ENCODE data around the gene UNC93B1. TPM values are rescaled to one million over a fixed set of nuclear protein-coding genes. Genes with fewer than 3 reads are reported as not detected.

The UNC93B1 gene
- total RNA-seq, 1 donor: 17.2 TPM

DNA sequence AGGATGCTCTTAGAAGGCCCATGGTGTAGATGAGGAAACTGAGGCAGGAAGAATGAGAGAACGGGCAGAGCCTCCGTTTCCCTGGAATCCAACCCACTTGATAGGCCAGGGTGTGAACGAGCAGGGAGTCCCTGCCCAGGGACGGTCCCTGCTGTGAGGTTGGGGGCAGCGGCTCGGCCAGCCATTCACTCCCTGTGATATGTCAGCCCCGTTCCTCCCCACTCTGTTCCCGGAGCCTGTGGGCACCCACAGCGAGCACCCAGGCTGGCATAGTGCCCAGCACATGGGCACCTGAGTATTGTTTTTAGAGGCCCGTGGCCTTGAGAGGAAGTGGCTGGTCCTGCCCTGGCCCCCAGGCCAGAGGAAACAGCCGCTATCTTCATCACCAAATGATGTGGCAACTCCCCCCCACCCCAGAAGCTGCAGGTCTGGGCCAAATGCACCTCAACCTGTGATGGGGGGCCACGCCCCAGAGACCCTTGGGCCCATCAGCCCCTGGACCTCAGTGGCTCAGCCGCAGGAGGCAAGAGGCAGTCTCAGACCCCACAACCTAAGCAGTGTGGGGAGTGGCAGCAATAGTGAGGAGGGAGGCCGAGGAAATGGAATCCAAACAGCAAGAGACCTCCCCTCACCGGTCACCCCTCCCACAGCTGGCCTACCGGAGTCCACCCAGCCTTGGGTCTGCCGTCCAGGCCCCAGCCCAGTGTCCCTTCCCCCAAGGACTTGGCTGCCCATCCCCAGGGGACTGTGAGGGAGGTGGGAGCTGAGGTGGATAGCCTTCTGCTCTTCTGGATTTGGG lies 8.3 kb upstream of the UNC93B1 start:
- TF ChIP-seq, protein P1, sequence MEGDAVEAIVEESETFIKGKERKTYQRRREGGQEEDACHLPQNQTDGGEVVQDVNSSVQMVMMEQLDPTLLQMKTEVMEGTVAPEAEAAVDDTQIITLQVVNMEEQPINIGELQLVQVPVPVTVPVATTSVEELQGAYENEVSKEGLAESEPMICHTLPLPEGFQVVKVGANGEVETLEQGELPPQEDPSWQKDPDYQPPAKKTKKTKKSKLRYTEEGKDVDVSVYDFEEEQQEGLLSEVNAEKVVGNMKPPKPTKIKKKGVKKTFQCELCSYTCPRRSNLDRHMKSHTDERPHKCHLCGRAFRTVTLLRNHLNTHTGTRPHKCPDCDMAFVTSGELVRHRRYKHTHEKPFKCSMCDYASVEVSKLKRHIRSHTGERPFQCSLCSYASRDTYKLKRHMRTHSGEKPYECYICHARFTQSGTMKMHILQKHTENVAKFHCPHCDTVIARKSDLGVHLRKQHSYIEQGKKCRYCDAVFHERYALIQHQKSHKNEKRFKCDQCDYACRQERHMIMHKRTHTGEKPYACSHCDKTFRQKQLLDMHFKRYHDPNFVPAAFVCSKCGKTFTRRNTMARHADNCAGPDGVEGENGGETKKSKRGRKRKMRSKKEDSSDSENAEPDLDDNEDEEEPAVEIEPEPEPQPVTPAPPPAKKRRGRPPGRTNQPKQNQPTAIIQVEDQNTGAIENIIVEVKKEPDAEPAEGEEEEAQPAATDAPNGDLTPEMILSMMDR (IDR thresholded peaks at IDR 0.05; ENCODE audit: insufficient read depth, low read length): no peak
- no peak overlapping the region for H3K4me3 ChIP-seq (ENCODE audit: low read depth, low read length)
- no peak for DNase-seq (ENCODE audit: low read depth)

DNA sequence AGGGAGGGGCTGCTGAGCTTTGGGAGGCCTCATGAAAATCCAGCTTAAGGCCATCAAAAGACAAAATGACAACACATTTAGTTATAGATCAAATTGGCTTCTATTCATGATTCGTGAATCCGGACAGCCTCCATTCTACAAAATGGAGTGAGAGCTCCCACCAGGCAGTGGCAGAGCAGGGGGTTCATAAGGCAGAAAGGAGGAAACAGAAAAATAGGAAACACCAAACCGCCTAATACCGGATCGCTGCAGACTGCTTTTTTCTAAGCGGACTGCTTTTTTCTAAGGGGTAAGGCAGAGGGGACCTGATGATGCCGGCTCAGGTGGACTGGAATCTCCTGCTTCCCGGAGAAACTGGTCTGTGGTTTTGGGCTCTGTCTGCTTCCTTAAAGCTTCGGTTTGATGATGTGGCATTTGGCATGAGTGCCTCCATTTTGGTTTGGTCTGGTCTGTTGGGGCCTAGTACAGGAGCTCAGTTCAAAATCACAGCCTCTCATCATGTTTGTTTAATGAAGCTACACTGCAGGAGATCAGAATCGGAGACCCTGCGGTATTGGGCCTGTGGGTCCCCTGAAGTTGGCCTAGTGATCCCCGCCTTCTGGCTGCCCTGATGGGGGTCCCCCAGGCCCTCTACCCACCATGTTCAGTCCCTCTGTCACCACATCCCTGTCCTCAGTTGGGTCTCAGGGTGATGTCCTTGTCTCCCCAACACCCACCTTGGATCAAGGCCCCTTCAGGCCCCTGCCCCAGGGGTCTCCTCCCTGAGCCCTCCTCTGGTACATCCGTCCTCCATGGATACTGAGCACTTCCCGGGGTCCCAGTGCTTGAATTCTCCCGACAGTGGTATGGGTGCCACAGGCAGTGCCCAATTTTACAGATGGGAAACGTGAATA lies 7.4 kb upstream of the UNC93B1 start:
- no peak for DNase-seq (ENCODE audit: low read depth)
- TF ChIP-seq, protein P1 (IDR thresholded peaks at IDR 0.05; ENCODE audit: insufficient read depth, low read length): no peak
- H3K4me3 ChIP-seq (ENCODE audit: low read depth, low read length): peak overlapping the region; percentile 65

DNA sequence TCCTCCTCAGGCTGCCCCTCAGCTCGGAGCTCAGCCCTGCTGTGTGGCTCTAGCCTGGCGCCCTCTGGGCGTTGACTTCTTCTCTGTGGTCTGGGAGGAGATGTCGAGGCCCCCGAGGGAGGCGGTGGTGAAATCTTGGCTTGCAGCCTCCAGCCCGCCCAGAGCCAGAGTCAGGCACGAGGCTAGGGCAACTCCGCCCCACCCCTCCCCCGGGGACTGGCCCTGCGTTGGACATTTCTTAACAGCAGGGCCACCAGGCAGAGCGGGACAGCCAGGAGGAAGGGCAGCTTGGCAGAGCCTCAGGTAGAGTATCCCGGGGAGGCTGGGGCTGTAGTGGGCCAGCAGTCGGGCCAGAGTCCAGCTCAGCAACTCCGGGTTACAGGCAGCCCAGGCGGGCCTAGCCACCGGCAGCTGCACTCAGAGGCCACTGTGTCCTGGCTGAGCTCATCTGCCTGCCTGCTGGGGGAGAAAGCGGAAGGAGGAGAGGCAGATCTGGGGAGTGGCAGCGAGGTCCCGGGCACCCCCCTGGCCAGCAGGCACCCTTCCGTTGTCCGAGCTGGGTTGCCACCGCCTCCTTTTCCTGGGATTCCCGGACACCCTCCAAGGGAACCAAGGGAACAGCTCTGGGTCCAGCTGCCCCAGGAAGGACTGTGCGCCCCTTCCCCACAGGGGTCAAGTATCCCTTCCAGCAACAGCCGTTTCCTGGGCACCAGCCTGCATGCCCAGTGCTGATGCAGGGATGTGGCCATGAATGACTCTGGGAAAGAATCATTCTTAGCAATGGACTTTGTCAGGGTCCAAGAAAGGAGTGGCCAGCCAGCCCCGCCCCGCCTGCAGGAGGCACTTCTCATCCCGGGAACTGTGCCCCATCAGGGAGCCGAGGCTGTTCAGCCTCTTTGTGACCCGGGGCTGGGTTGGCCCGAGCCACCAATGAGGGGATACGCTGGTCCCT lies 6.5 kb upstream of the UNC93B1 start, which contains the start of gene ALDH3B1:
TSS of gene ALDH3B1 (plus strand) at position 238 of the 952 bp plus-strand sequence. CDS start 4,971 bp downstream, outside the sequence.
- peak; percentile 88 for DNase-seq (ENCODE audit: low read depth)
- TF ChIP-seq, protein P1 (IDR thresholded peaks at IDR 0.05; ENCODE audit: insufficient read depth, low read length): peak; percentile 6
- peak within 1 kb of the TSS; percentile 65 for H3K4me3 ChIP-seq (ENCODE audit: low read depth, low read length)

DNA sequence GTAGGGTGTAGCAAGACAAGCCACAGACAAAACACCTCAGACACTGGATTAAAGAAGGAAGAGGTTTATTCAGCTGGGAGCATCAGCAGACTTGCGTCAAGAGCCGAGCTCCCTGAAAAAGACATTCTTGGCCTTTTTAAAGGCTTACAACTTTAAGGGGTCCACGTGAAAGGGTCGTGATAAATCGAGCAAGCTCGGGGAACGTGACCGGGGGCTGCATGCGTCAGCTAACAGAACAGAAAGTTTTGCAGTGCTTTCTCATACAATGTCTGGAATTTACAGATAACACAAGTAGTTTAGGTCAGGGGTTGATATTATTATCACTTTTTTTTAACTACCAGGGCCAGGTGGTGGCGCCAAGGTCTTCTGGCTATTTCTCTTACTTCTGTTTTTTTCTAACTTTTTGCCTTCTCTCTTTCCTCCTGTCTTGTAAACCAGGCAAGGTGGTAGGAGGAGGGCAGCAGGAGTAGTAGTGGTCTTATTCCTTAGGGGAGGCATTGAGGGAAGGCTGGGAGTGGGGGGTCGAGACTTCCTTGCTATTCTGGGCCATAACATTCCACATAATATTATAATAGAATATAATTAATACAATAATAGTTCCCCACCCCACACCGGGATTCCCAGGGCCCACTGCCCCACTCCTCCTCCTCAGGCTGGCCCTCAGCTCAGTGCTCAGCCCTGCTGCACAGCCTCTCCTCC lies 5.6 kb upstream of the UNC93B1 start:
- peak overlapping the region; percentile 65 for H3K4me3 ChIP-seq (ENCODE audit: low read depth, low read length)
- peak; percentile 67 for DNase-seq (ENCODE audit: low read depth)
- TF ChIP-seq, protein P1 (IDR thresholded peaks at IDR 0.05; ENCODE audit: insufficient read depth, low read length): peak; percentile 23

DNA sequence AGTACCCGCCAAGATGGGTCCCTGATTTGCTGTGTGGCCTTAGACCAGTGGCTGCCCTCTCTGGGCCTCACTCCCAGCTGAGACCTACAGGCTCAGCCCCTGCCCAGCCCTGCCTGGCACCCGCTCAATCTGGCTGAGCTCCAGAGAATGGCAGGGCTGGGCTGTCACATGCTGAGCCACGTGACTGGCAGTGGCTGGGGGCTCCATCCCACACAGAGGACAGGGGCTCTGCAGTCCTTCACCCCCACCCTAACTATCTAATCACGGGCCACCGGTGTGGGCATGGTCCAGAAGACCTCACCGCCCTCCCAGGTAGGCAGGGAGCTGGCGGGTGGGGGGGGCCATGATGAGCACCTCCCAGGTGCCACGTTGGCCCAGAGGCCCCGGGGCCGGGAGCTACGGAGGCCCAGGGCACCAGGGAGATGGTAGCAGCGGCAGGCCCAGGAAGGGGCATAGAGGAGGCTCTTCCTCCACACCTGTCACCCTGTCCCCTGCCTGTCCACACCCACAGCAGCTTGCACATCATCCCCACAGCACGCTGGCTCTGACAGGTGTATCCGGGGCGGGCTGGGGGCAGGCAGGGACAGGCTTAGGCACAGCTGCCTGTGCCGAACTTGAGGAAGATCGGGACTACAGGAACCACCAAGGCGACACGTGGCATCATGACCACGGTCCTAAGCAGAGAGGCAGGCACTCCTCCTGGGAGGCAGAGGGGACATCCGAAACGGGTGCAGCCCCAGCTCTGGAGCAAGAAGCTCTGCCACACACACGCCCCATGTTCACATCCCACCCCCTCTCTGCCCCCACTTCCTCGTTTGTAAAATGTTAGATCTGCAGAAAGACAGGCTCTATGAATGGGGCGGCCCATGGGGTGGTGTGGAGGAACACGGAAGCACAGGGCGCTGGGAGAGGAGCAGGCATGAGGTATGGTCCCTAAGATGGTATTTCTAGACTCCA lies 4.8 kb upstream of the UNC93B1 start:
- DNase-seq (ENCODE audit: low read depth): no peak
- no peak overlapping the region for H3K4me3 ChIP-seq (ENCODE audit: low read depth, low read length)
- TF ChIP-seq, protein P1 (IDR thresholded peaks at IDR 0.05; ENCODE audit: insufficient read depth, low read length): no peak

Measured in fibroblast of the aortic adventitia (primary cell).